ENCODE results near the gene HOXD9. TPM values are rescaled to one million over a fixed set of nuclear protein-coding genes. Genes with fewer than 3 reads are reported as not detected.
A peak's percentile ranks its signal among the peaks of the same experiment; 100 is the strongest.

HOXD9 gene
- total RNA-seq, 2 experiments from 2014 or later = not detected

DNA sequence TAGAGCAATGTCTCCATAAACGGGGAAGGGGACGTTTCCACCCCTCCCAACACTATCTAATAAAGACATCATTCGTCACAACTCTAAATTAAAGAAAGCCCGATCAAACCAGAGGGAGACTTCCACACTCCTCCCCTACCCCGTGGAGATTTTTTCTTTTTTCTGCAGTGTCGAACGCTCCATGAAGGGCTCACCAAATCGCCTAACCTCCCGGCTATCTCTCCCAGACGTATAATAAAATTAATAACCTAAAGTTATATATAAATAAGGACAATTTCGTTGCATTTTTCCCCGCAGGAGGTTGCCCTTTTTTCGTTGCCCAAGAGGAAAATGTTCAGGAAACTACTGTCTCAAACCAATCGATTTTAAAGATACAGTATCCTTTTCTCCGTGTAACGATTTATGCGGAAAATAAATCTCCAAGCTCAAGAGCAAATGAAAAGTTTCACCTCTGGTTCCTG, 41.1 kb upstream of the HOXD9 start:
- peak overlapping the region; percentile 24 for H3K27ac Mint-ChIP-seq
- CTCF ChIA-PET = interaction anchor here (0.6 to 1.0 kb wide), 2 partner anchors 10 to 201 kb away, joined by 4 read pairs; no protein-coding TSS in a partner anchor
- DNase-seq = no peak
- intact Hi-C loops (cut with micrococcal nuclease) = no loop called here
- H3K27me3 Mint-ChIP-seq (ENCODE audit: low read depth) = peaks cover 77% of the 10 kb centered on the region
- H3K36me3 Mint-ChIP-seq (ENCODE audit: low read depth) = peaks cover 15% of the 10 kb centered on the region
- H3K9me3 Mint-ChIP-seq = peaks cover 13% of the 10 kb centered on the region
- no peak overlapping the region for H3K4me3 Mint-ChIP-seq
- H3K4me1 Mint-ChIP-seq (ENCODE audit: low read depth) = peaks cover 17% of the 10 kb centered on the region

DNA sequence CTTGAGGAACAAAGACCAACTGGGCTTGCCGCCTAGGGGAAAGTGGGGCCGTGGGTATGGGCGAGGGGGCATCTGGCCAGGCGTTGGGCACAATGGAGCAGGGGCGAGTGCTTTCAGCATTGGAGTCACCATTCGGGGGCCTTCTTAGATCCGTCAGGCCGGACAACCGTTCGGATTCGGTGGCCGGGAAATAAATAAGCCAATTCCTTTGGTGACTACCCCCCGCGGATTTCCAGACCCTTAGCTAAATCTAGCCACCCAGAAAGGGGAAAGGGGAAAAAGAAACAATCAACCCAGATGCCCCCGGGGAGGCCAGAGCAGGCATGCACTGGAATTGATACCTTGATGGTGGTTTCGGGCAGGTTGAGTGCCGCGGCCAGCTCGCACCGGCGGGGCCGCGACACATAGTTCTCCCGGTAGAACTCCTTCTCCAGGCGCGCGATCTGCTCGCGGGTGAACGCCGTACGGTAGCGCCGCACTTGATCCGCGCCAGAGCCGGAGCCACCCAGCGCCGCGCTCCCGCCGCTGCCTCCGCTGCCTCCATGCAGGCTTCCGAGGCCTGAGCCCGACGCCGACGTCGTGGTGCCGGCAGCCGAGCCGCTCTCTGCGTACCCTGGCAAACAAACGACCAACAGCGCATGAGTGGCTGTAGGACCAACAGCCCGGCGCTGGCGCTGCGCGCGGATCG, 40.5 kb upstream of the HOXD9 start:
- Mint-ChIP-seq H3K9me3 (peaks cover 11% of the 10 kb centered on the region), H3K36me3 (ENCODE audit: low read depth) (peaks cover 17% of the 10 kb centered on the region), H3K4me3 (no peak overlapping the region), H3K27ac (no peak overlapping the region), H3K4me1 (ENCODE audit: low read depth) (peaks cover 17% of the 10 kb centered on the region), H3K27me3 (ENCODE audit: low read depth) (peaks cover 79% of the 10 kb centered on the region)
- intact Hi-C loops (cut with micrococcal nuclease) = loop anchor here (2.0 kb wide), 2 partner anchors 15 to 83 kb away; no protein-coding TSS in a partner anchor
- CTCF ChIA-PET = interaction anchor here (0.5 to 1.5 kb wide), 4 partner anchors 10 to 1176 kb away, joined by 3 to 4 read pairs (median 4); no protein-coding TSS in a partner anchor
- no peak for DNase-seq

DNA sequence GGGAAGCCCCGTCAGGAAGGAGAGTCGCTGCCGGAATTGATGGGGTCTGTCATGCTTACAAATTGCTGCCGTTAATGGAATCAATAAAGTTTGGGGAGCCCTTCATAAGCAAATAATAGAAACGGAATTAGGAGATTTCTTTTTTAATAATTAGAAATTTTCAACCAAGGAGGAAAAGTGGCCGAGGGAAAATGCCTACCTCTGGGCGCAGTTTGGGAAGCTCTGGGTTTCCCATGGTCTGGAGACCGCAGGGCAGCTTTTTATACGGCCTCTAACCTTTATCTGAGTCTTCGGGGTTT, 40.0 kb upstream of the HOXD9 start:
- no peak for DNase-seq
- Mint-ChIP-seq H3K4me1 (ENCODE audit: low read depth) (peaks cover 17% of the 10 kb centered on the region), H3K27ac (no peak overlapping the region), H3K4me3 (no peak overlapping the region), H3K27me3 (ENCODE audit: low read depth) (peaks cover 80% of the 10 kb centered on the region), H3K36me3 (ENCODE audit: low read depth) (peaks cover 17% of the 10 kb centered on the region), H3K9me3 (peaks cover 12% of the 10 kb centered on the region)
- CTCF ChIA-PET = interaction anchor here (0.5 to 1.5 kb wide), 4 partner anchors 9 to 1757 kb away, joined by 3 to 4 read pairs (median 4); no protein-coding TSS in a partner anchor
- intact Hi-C loops (cut with micrococcal nuclease) = loop anchor here (2.0 kb wide), 2 partner anchors 14 to 82 kb away; no protein-coding TSS in a partner anchor

DNA sequence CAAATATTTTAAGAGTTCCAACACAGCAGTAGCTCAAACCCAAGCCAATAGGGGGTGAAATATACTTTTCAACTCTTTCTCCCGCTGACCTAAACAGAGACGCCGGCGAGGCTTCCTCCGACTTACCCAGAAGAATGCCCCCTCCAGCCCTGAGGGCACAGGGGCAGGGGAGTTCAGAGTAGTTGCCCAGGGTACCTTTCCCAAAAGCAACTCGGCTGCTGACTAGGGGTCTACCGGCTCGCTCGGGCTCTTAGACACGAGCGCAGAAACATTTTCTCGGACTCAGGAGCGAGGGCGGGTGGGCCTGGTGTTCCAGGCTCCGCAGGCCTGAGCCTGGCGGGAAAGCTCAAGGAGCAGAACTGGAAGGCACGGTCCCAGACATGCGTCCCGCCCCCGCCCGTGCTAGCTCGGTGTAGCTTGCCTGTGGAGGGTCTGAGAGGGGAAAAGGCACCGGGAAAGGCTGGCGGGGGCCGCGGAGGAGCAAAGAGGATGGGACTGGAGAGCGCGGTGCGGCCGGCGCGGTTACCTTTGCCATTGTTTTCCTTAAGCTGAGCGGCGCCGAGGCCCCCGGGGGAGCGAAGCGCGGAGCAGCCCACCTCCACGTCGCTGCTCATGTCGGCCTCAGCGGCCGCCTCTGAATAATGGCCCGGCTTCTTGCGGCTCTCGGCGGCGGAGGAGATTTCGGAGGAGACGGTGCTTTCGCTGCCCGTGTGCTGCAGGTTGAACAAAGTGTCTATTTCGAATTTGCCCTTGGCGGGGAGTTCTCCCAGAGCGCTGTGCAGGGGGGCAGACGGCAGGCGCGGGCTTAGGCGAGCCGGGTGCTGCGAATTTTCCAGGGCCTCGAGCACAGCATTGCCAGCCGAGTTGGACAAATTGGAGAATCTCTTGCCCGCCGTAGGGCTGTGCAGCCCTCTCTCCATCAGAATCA, 39.4 kb upstream of the HOXD9 start:
- no peak overlapping the region for H3K27ac Mint-ChIP-seq
- intact Hi-C loops (cut with micrococcal nuclease) = loop anchor here (2.0 kb wide), 2 partner anchors 14 to 82 kb away; no protein-coding TSS in a partner anchor
- no peak overlapping the region for H3K4me3 Mint-ChIP-seq
- no peak for DNase-seq
- H3K4me1 Mint-ChIP-seq (ENCODE audit: low read depth) = peaks cover 17% of the 10 kb centered on the region
- CTCF ChIA-PET = interaction anchor here (0.6 to 1.5 kb wide), 2 partner anchors 37 to 1758 kb away, joined by 3 to 4 read pairs; no protein-coding TSS in a partner anchor
- peaks cover 17% of the 10 kb centered on the region for H3K36me3 Mint-ChIP-seq (ENCODE audit: low read depth)
- H3K27me3 Mint-ChIP-seq (ENCODE audit: low read depth) = peaks cover 86% of the 10 kb centered on the region
- H3K9me3 Mint-ChIP-seq = peaks cover 12% of the 10 kb centered on the region

DNA sequence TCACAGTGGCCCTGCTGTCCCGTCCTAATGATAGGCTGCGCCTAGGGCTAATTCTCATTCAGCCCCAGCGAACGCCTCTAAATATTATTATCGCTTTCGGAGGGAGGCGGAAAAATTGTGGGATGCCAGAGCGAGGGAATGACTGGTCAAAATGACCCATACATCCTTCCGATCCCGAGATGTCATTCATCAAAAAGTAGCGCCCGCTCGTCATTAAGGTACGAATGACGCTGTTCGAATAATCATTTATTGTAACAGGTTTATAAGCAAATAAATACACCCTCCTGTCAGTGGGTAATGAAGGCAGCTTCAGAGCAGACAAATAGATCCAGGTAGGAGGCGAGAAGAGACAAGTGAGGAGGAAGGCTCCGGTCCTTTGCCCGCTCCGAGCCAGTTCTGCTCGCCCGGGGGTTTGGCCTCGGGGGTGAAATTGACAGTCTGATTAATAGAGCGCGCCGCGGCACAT, 38.7 kb upstream of the HOXD9 start, which contains the start of gene EVX2:
Gene EVX2, minus strand, starts transcription at position 167 of the 466 bp plus-strand sequence. CDS start 186 bp downstream, outside the sequence.
- intact Hi-C loops (cut with micrococcal nuclease) = loop anchor here (2.0 kb wide), 2 partner anchors 13 to 81 kb away; no protein-coding TSS in a partner anchor
- DNase-seq = no peak

DNA sequence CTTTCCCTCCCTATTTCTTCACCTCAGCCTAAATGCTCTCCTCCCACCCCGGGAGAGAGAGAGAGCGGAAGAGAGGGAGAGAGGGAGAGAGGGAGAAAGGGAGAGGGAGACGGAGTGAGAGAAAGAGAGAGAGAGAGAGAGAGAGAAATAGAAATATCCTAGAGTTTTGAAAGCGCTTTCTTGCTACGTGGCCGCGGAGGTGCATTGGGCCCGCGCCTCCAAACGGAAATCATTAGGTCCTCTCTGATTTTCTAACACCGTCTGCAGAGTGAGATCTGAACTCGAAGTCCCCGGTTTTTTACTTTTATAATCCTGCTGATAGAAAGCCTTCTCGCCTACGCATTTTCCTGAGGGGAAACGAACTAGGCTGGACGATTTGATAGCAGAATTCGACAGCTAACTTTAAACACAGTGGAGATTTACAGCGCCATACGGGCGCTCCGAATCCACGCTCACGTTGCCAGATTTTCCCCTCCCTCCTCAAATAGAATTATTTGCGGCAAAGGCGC, 37.9 kb upstream of the HOXD9 start:
- Mint-ChIP-seq H3K4me1 (ENCODE audit: low read depth) (peaks cover 10% of the 10 kb centered on the region), H3K9me3 (peaks cover 12% of the 10 kb centered on the region), H3K27me3 (ENCODE audit: low read depth) (peaks cover 86% of the 10 kb centered on the region), H3K4me3 (no peak overlapping the region), H3K27ac (no peak overlapping the region), H3K36me3 (ENCODE audit: low read depth) (peaks cover 10% of the 10 kb centered on the region)
- DNase-seq = no peak
- CTCF ChIA-PET = interaction anchor here (1.3 to 2.4 kb wide), 2 partner anchors 12 to 13 kb away, joined by 3 to 7 read pairs; no protein-coding TSS in a partner anchor
- intact Hi-C loops (cut with micrococcal nuclease) = loop anchor here (5.0 kb wide), 1 partner anchor 38 kb away; the partner anchor contains the start of gene HOXD9

More for the DNA sequence above, 38.7 kb upstream of the HOXD9 start, which contains the start of gene EVX2:
- Mint-ChIP-seq H3K36me3 (ENCODE audit: low read depth) (peaks cover 17% of the 10 kb centered on the region), H3K4me3 (no peak within 1 kb of the TSS), H3K27ac (no peak within 1 kb of the TSS), H3K9me3 (peaks cover 12% of the 10 kb centered on the region), H3K4me1 (ENCODE audit: low read depth) (peaks cover 18% of the 10 kb centered on the region), H3K27me3 (ENCODE audit: low read depth) (peaks cover 85% of the 10 kb centered on the region)
- CTCF ChIA-PET = interaction anchor here (1.5 to 2.4 kb wide), 2 partner anchors 14 to 37 kb away, joined by 4 to 7 read pairs; no protein-coding TSS in a partner anchor

DNA sequence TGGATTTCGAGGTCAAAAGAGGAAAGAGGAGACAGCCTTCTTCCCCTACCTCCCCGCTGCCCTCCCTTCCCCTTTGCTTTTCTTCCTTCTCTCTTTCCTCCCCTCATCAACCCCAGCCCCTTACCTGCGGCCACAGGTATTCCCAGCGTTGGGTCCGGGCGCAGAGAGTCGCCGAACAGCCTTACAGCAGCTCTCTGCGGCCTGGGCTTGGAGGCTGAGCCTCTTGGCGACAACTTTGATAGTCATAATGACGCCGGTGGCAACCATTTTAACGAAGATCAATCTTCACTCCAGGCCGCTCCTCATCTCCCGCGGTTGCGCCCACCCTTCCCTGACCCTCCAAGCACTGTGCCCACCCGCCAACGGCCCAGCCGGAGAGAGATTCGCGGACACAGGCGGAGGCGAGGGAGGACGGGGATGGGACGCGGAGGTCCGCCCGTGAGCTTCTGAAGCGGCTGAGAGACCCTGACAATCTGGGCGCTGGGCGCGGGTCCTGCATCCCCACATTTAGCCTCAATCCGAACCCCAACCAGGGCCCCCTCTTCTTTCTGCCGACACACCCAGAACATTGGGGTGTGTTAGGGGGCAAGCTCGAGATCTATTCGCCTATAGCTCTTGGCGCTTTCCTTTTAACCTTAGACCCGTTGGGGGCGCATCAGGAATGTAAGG, 37.3 kb upstream of the HOXD9 start:
- CTCF ChIA-PET = interaction anchor here (0.7 to 2.4 kb wide), 5 partner anchors 9 to 41 kb away, joined by 3 to 7 read pairs (median 3); no protein-coding TSS in a partner anchor
- no peak for DNase-seq
- H3K4me3 Mint-ChIP-seq = no peak overlapping the region
- no peak overlapping the region for H3K27ac Mint-ChIP-seq
- peaks cover 10% of the 10 kb centered on the region for H3K36me3 Mint-ChIP-seq (ENCODE audit: low read depth)
- H3K27me3 Mint-ChIP-seq (ENCODE audit: low read depth) = peaks cover 91% of the 10 kb centered on the region
- peaks cover 10% of the 10 kb centered on the region for H3K4me1 Mint-ChIP-seq (ENCODE audit: low read depth)
- peaks cover 12% of the 10 kb centered on the region for H3K9me3 Mint-ChIP-seq
- intact Hi-C loops (cut with micrococcal nuclease) = loop anchor here (5.0 kb wide), 1 partner anchor 37 kb away; the partner anchor contains the start of gene HOXD9

DNA sequence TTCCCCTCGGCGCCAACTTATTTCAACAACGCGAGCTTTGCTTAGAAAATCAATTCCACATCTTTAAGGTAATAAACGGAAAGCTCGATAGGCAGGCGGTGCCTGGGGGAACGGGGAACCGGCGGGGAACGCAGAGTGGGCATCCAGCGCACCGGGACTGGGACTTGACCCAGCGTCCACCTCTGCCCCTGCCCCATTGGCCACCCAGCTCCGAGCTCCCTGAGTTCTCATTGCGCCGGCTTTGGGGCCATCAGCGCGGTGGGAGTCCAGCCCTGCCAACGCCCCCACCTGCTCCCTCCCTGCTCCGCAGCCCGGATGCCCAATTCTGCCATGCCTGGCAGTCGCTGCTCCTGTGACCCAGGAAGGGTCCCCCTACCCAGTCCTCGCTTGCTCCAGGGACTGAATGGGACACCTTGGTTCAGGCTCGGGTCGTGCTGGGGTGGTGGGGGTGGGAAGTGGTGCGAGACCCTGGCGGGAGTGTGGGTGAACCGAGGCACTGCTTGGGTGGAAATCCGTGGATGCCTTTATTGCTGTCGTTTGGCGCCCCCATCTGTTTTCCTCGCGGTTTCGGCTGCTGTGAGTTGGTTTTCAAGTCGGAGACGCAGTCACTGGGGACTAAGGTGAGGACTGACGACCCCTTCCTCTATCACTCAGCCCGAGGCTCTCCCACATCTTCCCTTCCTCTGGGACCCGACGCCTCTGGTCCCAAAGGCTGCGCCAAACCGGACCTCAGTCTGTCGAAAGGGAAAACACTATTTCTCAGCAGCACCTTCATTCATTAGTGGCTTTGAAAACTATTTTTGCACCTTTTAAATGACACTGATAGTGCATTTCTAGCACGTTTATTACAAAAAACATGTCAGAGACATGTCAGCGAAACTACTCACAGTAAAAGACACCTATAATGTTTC, 36.4 kb upstream of the HOXD9 start:
- Mint-ChIP-seq H3K36me3 (ENCODE audit: low read depth) (peaks cover 7% of the 10 kb centered on the region), H3K9me3 (peaks cover 12% of the 10 kb centered on the region), H3K4me3 (no peak overlapping the region), H3K27ac (no peak overlapping the region), H3K4me1 (ENCODE audit: low read depth) (peaks cover 8% of the 10 kb centered on the region), H3K27me3 (ENCODE audit: low read depth) (peaks cover 93% of the 10 kb centered on the region)
- DNase-seq = peak; percentile 43
- intact Hi-C loops (cut with micrococcal nuclease) = loop anchor here (2.0 to 5.0 kb wide), 2 partner anchors 36 to 395 kb away; partner anchors contain the start of gene HOXD9
- CTCF ChIA-PET = interaction anchor here (0.7 to 2.4 kb wide), 6 partner anchors 8 to 44 kb away, joined by 3 to 7 read pairs (median 3); no protein-coding TSS in a partner anchor

DNA sequence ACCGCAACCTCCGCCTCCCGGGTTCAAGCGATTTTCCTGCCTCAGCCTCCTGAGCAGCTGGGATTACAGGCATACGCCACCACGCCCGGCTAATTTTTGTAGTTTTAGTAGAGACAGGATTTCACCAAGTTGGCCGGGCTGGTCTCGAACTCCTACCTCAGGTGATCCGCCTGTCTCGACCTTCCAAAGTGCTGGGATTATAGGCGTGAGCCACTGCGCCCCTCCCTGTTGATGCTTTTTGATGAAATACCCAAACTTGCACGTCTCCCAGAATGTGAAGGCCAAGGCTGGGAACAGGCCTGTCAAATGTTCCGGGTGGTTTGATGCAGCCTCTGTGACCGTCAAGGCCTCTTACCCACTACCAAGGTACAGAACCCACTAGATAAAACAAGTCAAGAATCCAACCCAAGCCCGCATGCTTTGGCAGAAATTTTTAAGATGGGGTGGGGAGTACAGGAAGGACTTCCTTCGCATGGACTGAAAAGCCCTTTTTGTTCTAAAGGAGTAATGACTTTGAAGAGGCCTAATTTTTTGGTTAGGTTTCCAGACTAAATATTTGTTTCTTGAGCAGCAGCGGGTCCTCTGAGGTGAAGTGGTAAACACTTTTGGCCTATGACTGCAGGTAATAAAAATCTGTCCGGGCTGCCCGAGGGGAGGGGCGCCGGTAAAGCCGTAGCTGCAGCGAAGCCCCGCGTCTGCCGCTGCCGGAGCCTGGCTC, 35.0 kb upstream of the HOXD9 start:
- intact Hi-C loops (cut with micrococcal nuclease) = loop anchor here (2.0 to 5.0 kb wide), 3 partner anchors 35 to 721 kb away; partner anchors contain the start of gene HOXD9
- no peak for DNase-seq
- Mint-ChIP-seq H3K4me1 (ENCODE audit: low read depth) (peaks cover 10% of the 10 kb centered on the region), H3K27ac (no peak overlapping the region), H3K4me3 (no peak overlapping the region), H3K9me3 (peaks cover 10% of the 10 kb centered on the region), H3K36me3 (ENCODE audit: low read depth) (peaks cover 4% of the 10 kb centered on the region), H3K27me3 (ENCODE audit: low read depth) (peaks cover 92% of the 10 kb centered on the region)
- CTCF ChIA-PET = interaction anchor here (1.0 kb wide), 1 partner anchor 43 kb away, joined by 3 read pairs; no protein-coding TSS in a partner anchor

All from activated naive CD4-positive, alpha-beta T cell treated with anti-CD3 and anti-CD28 coated beads for 36 hours (primary cell).